NCI-H2107 treated with DMSO at 0.1 percent for 48 hours (cell line): ENCODE results near the gene ARHGEF40.
A peak's percentile ranks its signal among the peaks of the same experiment; 100 is the strongest.
"Not testable (repeated sequence)": the region's sequence is repeated elsewhere in the genome, so short reads cannot be mapped to it uniquely, and the experiment has no call there.

Experiments used
- DNase-seq: peaks from one replicate; lab custom pipeline; 2025; ENCODE audit not compliant: unreplicated experiment; lab: John Stamatoyannopoulos, UW

Gene ARHGEF40

DNA sequence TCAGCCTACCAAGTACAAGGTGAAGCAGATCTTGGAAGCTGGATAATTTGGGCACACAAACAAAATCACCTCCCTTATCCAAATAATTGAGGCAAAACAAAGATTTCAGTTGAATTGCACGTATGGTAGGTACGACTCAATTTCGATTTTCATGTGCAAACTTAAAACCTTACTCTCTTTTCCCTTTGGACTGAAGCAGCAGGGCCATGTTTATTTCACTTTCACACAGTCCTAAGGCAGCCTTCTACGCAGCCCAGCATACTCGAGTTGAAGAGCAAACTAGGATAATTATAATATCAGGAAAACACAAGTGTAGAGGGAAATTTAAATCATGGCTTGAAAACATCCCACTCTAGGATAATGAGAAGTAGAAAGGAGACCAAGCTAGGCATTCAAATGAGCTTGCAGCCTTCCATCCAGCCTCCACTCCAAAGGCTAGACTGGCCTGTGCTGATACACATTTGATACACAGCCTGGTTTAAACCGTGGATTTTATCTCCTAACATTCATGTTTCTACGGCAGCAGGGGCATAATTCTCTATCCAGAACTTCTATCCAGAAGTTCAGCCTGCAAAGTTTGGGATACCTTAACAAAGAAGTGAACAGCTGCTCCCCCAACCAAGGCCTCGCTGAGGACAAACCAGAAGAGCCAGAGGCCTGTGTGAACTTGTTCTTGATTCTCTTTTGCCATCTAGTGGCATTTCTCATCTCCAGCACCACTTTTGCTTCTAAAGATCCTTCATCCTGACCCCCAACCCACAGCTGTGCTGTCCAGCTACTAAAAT, 30.3 kb upstream of the ARHGEF40 start:
- DNase-seq: peak; percentile 52

DNA sequence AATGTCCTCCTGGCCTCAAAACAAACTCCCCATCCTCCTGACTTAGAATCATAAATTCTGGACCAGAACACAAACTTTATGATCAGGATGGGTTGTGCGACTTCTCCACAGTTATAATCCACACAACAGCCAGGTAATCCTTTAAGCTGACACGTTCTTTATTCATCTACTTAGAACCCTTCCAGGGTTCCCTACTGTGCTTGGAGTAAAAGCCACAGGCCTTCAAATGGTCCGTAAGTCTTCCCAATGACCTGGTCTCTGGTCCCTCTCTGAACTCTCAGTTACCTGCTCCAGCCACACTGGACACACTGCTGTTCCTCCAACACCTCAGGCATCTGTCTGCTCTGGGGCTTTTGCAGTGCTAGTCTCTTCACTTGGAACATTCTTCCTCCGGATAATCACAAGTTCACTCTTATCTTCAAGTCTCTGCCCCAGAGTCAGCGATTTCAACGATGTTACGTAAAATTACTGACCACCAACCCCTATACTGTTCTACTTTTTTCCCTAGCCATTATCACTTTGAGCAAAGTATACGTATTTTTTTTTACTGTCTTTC, 29.7 kb upstream of the ARHGEF40 start:
- DNase-seq: no peak

DNA sequence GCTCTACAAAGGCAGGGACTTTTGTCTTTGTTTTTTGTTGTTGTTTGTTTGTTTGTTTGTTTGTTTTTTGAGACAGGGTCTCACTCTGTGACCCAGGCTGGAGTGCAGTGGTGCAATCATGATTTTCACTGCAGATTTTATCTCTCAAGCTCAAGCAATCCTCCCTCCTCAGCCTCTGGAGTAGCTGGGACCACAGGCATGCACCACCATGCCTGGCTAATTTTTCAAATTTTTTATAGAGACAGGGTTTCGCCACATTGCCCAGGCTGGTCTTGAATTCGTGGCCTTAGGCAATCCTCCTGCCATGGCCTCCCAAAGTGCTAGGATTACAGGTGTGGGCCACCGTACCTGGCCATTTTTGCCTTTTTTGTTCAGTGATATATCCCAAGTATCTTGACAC, 29.2 kb upstream of the ARHGEF40 start:
- not testable (repeated sequence) for DNase-seq

DNA sequence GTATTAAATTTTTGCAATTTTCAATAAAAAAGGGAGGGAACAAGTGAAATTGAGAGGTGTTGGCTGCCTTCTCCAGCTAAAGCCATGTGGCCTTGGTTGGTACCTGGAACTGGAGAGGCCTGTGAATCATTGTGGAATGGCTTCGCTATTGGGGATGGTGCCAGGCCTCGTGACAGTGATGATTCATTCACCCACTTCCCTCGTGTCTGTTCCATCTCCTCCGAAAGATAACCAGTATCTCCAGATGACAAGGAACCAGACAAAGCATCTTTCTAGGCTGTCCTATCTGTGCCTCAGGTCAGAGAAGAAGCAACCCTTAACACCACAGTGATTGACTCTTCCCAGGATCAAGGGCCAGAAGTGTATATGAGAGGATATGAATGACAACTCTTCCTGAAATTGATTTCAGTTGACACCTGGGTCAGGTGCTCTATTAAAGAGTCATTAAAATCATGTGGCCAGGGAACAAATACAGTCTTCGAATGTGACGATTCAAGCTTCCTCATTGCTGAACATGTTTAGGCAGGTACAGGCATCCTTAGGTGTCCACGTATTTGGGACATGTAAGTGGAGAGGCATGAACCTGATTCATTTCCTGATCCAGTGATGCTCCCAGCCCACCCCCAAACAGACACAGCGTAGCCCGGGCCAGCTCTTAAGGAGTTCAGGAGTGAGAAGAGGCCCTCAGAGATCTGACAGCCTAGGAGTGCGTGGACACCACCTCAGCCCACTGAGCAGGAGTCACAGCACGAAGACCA, 28.2 kb upstream of the ARHGEF40 start, which contains the start of gene RNASE7:
Gene RNASE7 (plus strand): TSS at position 687 of the 758 bp plus-strand sequence. CDS start 631 bp downstream, outside the sequence.
- no peak for DNase-seq

DNA sequence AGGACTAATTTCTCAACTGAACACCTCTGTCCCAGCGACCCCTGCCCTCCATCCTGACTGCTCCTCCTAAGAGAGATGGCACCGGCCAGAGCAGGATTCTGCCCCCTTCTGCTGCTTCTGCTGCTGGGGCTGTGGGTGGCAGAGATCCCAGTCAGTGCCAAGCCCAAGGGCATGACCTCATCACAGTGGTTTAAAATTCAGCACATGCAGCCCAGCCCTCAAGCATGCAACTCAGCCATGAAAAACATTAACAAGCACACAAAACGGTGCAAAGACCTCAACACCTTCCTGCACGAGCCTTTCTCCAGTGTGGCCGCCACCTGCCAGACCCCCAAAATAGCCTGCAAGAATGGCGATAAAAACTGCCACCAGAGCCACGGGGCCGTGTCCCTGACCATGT, 27.2 kb upstream of the ARHGEF40 start:
- no peak for DNase-seq

DNA sequence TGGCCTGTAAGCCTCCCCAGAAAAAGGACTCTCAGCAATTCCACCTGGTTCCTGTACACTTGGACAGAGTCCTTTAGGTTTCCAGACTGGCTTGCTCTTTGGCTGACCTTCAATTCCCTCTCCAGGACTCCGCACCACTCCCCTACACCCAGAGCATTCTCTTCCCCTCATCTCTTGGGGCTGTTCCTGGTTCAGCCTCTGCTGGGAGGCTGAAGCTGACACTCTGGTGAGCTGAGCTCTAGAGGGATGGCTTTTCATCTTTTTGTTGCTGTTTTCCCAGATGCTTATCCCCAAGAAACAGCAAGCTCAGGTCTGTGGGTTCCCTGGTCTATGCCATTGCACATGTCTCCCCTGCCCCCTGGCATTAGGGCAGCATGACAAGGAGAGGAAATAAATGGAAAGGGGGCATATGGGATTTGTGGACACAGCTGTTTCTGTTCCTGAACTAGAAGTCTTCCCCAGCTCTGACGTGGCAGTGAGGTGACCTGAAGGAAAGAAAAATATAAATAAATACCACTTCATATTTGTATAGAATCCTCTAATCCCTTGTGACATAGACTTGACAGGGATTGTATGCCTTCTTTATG, 26.6 kb upstream of the ARHGEF40 start:
- no peak for DNase-seq

DNA sequence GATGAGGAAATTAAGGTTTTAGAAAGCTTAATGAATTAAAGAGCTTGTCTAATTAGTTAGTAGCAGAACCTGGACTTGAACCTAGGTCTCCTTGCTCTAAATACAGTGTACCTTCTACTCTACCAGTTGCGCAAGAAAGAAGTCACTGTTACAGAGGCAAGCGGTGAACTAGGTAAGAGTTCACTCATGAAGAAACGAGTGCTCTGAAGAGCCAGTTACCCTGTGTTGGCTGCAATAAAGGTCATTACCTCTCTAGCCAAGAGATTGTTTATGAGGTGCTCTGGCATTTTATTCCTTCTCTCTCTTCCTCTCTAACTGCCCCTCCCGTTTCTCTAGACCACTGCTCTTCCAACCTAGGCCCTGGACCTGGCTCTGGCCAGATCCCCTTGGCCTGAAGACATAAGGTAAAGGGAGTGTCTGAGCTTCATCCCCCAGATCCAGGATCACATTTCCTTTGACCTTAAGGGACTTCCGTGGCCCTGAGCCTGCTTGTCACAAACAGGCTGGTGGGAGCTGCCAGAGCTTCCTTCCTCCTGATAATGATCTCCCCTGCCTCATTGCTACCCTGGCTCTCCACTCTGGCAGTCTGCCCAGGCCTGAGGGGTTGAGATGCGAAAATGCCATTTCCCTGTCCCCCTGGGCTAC, 26.0 kb upstream of the ARHGEF40 start:
- DNase-seq: no peak

DNA sequence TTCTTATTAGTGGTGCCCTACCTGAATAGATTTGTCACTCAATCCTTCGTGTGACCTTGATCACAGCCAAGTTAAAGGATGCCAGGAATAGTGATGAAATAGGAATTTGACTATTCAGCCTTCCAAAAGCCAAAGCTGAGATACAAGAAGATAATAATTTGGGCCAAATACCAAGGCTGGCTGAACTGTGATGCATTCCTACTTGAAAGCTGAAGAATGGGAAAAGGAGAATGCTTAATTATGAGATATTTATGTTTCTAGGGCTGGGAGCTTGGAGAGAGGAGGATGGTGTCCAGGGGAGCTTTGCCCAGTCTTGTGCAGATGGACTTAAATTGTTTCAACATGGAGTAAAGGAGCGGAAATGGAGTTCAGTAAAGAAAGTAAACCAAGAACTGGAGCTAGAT, 22.7 kb upstream of the ARHGEF40 start:
- no peak for DNase-seq

DNA sequence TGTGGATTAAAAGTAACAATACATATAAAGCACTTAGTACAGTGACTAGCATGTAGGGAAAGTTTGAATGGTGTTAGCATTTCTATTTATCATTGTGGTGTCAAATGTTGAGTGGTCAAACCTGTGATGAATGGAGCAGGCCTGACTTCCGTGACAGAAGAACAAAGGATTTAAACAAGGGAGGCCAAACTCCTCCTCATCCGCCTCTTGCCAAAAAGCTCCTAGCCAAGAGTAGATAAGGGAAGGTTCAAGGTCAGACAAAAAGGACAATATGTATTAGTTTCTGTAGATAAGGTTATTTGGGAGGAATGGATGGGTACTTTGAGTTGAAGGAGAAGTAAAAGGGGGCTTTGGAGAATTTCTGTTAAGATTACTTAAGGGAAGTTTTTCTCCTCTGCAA, 21.5 kb upstream of the ARHGEF40 start:
- no peak for DNase-seq

DNA sequence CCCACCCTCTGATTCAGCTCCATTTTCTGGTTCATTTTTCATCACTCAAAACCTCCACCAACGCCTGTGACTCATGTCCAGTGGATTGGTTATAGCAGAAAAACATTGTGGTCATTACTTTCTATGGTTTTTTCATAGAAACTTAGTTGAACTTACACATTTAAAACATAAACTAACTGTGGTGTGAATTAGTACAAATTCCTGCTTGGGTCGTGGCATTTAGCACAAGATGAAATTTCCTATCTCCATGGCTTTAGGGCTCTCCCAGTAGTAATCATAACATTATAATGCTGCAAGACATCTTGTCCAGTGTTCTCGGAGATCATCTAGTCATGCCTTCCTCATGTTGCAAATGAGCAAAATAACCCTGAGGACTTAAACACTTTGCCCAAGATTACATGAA, 20.8 kb upstream of the ARHGEF40 start:
- no peak for DNase-seq

DNA sequence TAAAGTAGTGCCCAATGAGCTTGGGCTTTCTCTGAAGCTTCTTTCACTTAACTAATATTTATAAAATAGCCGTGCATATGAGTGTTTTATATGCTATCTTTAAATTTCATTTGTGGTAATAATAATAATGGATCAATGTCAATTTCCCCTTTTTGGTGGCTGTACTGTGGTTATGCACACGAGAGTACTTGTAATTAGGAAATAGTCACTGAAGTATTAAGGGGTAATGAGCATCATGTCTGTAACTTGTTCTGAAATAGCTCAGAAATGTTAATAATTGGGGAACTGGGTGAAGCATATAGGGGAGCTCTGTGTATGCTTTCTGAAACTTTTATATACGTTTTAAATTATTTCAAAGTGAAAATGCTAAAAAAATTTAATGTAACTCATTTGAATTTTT, 19.5 kb upstream of the ARHGEF40 start:
- DNase-seq: no peak

DNA sequence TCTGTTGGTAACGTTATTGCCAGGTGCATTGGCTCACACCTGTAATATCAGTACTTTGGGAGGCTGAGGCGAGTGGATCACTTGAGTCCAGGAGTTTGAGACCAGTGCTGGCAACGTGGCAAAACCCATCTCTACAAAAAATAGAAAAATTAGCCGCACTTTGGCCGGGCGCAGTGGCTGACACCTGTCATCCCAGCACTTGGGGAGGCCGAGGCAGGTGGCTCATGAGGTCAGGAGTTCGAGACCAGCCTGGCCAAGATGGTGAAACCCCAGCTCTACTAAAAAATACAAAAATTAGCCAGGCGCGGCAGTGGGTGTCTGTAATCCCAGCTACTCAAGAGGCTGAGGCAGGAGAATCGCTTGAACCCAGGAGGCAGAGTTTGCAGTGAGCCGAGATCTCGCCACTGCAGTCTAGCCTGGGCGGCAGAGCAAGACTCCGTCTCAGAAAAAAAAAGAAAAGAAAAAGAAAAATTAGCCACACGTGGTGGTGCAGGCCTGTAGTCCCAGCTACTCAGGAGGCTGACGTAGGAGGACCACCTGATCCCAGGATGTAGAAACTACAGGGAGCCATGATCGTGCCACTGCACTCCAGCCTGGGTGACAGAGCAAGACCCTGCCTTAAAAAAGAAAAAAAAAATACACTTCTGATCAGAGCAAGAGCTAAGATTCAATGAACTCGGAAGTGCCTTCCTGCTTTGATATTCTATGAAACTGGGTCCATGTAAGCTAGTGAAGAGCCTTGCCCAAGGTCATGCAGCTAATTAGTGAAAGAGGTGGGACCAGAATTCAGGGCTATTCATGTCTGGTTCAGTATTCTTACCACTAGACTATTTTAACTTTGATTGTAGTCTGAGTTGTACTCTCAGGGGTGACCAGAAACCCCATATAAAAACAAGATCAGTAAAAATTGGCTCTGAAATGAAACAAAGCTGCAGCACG, 16.7 kb upstream of the ARHGEF40 start:
- no peak for DNase-seq

DNA sequence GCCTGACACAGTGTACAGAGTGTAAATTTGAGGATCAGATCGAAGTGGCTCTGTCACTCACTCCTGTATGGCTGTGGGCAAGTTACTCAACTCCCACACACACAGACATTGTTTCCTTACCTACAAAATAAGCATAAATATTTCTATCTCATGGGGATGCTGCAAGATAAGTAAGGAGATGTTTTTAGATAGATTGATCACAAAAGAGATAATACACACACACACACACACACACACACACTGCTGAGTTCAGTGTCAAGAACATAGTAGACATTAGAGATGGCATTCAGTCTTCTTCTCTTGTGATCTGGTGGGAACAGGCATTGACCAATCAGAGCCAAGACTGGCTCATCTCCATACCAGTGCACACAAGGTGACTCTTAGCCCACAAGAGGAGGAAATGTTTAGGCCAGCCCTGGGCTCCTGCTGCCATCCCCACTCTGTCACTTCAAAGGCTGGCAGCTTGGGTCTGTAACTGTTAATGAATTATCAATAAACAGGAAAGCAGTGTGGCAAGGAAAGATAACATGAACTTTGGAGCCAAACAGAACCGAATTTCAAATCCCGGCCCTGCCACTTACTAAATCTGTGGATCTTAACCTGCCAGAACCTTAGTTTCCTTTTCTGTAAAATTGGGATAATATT, 15.9 kb upstream of the ARHGEF40 start:
- DNase-seq: no peak

DNA sequence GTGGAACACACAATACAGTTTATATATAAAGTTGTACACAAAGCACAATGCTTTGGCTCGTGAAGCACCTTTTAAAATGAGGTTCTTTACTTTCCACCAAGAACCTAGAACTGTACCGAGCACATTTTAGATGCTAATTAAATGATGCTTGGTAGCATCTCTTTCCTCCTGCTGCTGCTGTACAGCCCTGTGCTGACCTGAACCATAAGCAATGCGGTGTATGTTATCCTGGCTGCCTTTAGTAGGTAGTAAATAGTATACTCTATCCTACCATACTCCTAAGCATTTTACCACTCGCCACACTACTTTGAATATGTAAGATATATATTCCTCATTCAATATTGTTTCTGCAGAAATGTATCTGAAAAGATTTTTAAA, 15.3 kb upstream of the ARHGEF40 start:
- DNase-seq: no peak

DNA sequence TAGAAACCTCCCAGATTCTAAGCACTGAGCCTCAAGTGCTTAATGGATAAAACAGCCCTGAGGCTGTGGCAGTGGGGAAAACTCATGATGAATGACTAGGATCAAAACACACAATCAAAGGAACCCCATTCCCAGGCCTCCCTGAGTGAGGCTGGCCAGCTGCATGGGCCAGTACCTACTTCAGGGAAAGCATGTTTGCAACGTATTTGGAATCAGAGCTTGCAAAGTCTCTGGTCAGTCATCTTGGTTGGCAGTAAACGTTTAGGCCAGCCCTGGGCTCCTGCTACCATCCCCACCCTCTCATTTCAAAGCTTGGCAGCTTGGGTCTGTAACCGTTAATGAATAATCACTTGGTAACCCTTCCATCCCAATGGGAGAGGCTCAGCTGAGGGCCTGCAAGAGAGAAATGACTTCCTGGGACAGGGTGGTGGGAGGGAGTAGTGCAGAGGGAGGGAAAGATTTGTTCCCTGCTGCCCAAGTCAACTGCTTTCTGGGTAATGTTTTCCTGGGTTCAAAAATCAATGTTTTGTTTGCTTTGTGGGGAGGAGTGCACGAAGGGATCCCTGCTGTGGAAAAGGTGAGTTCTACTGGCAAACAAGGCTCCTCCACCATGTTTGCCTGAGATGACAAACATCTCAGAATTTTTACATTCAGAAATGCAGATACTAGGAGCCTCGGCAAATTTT, 14.5 kb upstream of the ARHGEF40 start:
- no peak for DNase-seq

DNA sequence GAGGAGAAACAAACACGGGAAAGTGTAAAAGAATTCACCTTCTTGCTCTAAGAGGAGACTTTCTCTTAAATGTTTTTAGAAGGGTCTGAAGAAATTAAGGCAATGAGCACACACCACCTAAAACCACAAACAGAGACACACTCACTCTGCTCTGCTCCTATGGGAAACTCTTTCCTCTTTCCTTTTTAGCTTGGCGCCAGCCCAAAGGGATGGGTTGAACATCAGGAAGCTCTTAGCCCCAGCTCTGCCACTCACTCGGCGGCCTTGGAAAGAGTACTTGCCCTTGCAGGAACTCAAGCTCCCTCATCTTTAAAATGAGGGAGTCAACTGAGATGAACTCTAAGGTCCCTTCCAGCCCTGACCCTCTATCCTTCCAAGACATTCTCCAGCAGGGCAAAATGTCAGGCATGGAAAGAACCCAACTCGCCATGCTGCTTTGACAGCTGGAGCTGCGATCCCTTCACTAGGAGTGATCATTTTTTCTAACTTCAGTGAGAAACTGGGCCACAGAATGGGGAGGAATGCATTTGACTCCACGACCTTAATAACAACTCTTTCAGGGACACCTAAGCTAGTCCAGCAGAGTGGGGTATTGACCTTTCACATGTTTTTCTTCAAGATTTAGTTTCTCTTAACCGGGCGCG, 13.5 kb upstream of the ARHGEF40 start:
- DNase-seq: no peak

DNA sequence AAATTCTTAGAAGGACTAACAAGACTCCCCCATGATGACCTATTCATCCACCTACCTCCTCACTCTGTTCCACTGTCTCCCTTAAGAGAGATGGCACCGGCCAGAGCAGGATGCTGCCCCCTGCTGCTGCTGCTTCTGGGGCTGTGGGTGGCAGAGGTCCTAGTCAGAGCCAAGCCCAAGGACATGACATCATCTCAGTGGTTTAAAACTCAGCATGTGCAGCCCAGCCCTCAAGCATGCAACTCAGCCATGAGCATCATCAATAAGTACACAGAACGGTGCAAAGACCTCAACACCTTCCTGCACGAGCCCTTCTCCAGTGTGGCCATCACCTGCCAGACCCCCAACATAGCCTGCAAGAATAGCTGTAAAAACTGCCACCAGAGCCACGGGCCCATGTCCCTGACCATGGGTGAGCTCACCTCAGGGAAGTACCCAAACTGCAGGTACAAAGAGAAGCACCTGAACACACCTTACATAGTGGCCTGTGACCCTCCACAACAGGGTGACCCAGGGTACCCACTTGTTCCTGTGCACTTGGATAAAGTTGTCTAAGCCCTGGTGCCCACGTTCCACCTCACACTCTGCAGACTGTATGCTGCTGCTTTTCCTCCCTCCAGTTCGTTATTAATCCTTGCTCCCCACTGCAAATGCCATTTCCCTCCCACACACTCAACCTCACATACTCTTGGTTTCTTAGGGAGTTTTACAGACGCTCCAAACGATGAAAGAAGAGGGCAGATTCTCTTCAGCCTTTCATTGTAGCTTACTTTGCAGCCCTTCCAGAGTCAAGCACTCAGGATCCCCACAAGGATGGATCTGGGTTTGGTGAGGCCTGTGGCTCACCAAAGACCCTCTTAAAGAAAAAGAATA, 12.1 kb upstream of the ARHGEF40 start, which contains the start of gene RNASE8:
Gene RNASE8 (plus strand): TSS at position 20 of the 873 bp plus-strand sequence. CDS start 71 bp downstream, at position 91.
- DNase-seq: no peak
